ENCODE measurements around the gene TWF2. TPM values are rescaled to one million over a fixed set of nuclear protein-coding genes. Genes with fewer than 3 reads are reported as not detected.

The TWF2 gene
- total RNA-seq, 4 donors from 2014 or later, result 31.6 to 74.9 (median 55.7) TPM

DNA sequence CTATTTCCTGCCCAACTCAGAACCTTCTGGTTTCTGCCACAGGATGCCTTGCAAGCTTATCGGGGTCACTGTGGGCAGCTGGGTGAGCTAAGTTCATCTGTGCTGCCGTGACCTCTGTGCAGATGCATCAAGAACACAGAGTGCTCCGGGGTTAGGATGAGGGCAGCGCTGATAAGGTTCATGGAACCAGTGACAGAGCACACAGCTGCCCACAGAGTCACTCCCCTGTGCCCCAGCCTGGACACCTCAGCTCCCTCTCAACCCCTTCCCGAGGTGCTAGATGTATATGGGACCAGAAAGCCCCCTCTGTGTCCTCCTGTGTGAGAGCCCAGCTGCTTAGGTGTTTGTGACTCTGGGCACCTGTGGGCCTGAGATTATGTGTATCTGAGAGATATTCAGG lies 56.8 kb downstream of the TWF2 start:
- intact Hi-C loops (cut with DNase I), result no loop called here
- no peak for DNase-seq
- Histone ChIP-seq H3K36me3 (no peaks in the 10 kb centered on the region), H3K27me3 (no peaks in the 10 kb centered on the region), H3K4me1 (peaks cover 0 to 13% (median under 1%) of the 10 kb centered on the region in 3 donors), H3K4me3 (no peak overlapping the region), H3K27ac (peak overlapping the region in 2 of 4 donors; percentile 6 to 14), H3K9me3 (no peaks in the 10 kb centered on the region)
- TF ChIP-seq POLR2A (IDR thresholded peaks at IDR 0.05), result no peak
- TF ChIP-seq CTCF (IDR thresholded peaks at IDR 0.05), result no peak
- WGBS, 2 donors, result 66 to 80% methylated on average over 1 to 4 of the region's 5 CpGs

- Histone ChIP-seq H3K27me3 (no peaks in the 10 kb centered on the region), H3K27ac (no peak overlapping the region), H3K4me1 (peaks cover 0 to 19% (median 5%) of the 10 kb centered on the region in 3 donors), H3K4me3 (no peak overlapping the region), H3K36me3 (no peaks in the 10 kb centered on the region), H3K9me3 (no peaks in the 10 kb centered on the region)
- 0 to 34% methylated on average over 1 to 4 of the region's 4 CpGs for WGBS, 2 donors
- no peak for DNase-seq
- no peak for TF ChIP-seq POLR2A (IDR thresholded peaks at IDR 0.05)
- intact Hi-C loops (cut with DNase I), result no loop called here
Observed at GRCh38 chr3:52181543-52181942, 57.4 kb downstream of the TWF2 start.

Small RNA genes lying within 50 kb of the gene (small RNA-seq; reads per million reads assigned to genes)
- gene MIRLET7G, result 673 to 1,463 (median 723) reads per million in 4 donors

Other genes starting within 250 kb of the TWF2 start
- 1,000 to 10,000 TPM; 1,191 to 2,826 (median 1,725) TPM for gene RPL29, start 243.3 kb downstream of the TWF2 start, total RNA-seq
- gene DUSP7, start 182.6 kb downstream of the TWF2 start, total RNA-seq, result 100 to 1,000 TPM in 1 of 4 donors, 10 to 100 TPM in 3; 49.3 to 105 (median 62.1) TPM
- 10 to 100 TPM in 1 of 4 donors, 1 to 10 TPM in 3; 2.7 to 10.3 (median 4.8) TPM for gene POC1A, start 84.7 kb downstream of the TWF2 start, total RNA-seq
- 10 to 100 TPM; 28.3 to 45.5 (median 35.1) TPM for gene ALAS1, start 41.0 kb downstream of the TWF2 start, total RNA-seq
- gene TLR9, start 13.5 kb downstream of the TWF2 start, total RNA-seq, result not detected
- gene PPM1M, start 6.6 kb upstream of the TWF2 start, total RNA-seq, result 10 to 100 TPM in 3 of 4 donors, 1 to 10 TPM in 1; 3.2 to 25.6 (median 12.3) TPM
- 10 to 100 TPM; 42.7 to 58.7 (median 52.9) TPM for gene WDR82, start 39.5 kb upstream of the TWF2 start, total RNA-seq
- 1 to 10 TPM; 4.5 to 8.0 (median 7.5) TPM for gene GLYCTK, start 48.7 kb upstream of the TWF2 start, total RNA-seq
- 1 to 10 TPM; 1.3 to 5.9 (median 1.9) TPM for gene DNAH1, start 77.2 kb upstream of the TWF2 start, total RNA-seq
- 10 to 100 TPM; 51.0 to 75.5 (median 56.2) TPM for gene BAP1, start 170.8 kb upstream of the TWF2 start, total RNA-seq
- 1 to 10 TPM; 1.0 to 7.1 (median 4.5) TPM for gene PHF7, start 171.5 kb upstream of the TWF2 start, total RNA-seq
- gene SEMA3G, start 205.9 kb upstream of the TWF2 start, total RNA-seq, result 1 to 10 TPM in 3 of 4 donors, under 1 TPM in 1; 0.34 to 9.8 (median 3.4) TPM
- gene TNNC1, start 214.9 kb upstream of the TWF2 start, total RNA-seq, result 1 to 10 TPM in 1 of 4 donors, not detected in 3; 4.1 TPM
- gene NISCH, start 216.4 kb upstream of the TWF2 start, total RNA-seq, result 10 to 100 TPM; 33.6 to 82.2 (median 40.6) TPM

Measured in esophagus squamous epithelium (tissue), 5 donors.